SK-N-SH treated with all-trans-retinoic acid at 6 μM for 48 hours (cell line): ENCODE data around the gene SFTPD.

Source experiments
- ATAC-seq: fragments of 200-7000 bp; cut with Tn5 transposase; 3 replicates; pipeline ENCODE4 v1.9.1; 2020; ENCODE audit warnings: mild to moderate bottlenecking, moderate library complexity
- ARNTL ChIP-seq: fragments of 450-650 bp; formaldehyde crosslinking; IDR thresholded peaks from 2 replicates; pipeline ENCODE4 v1.5.0; 2020; ENCODE audit warnings: low read depth, mild to moderate bottlenecking, moderate library complexity, borderline replicate concordance
- BACH2 ChIP-seq: fragments of 250-450 bp; sonication (Bioruptor Pico); IDR thresholded peaks from 2 replicates; pipeline ENCODE4 v1.9.0; 2021; ENCODE audit warnings: mild to moderate bottlenecking, borderline replicate concordance
- CREB5 ChIP-seq: fragments of 250-450 bp; sonication (Bioruptor Pico); IDR thresholded peaks from 2 replicates; pipeline ENCODE4 v1.5.1; 2020; ENCODE audit warnings: low read depth, mild to moderate bottlenecking, moderate library complexity
- CSRNP3 ChIP-seq: fragments of 250-450 bp; sonication (Bioruptor Pico); IDR thresholded peaks from 2 replicates; pipeline ENCODE4 v1.5.1; 2021; ENCODE audit warnings: mild to moderate bottlenecking, moderate library complexity
- ESRRG ChIP-seq: fragments of 250-450 bp; sonication (Bioruptor Pico); IDR thresholded peaks from 2 replicates; pipeline ENCODE4 v1.6.1; 2021; ENCODE audit warnings: mild to moderate bottlenecking
- GLIS3 ChIP-seq: fragments of 250-450 bp; sonication (Bioruptor Pico); IDR thresholded peaks from 2 replicates; pipeline ENCODE4 v1.5.0; 2020; ENCODE audit warnings: mild to moderate bottlenecking, moderate library complexity
- ISL1 ChIP-seq: fragments of 250-450 bp; sonication (Bioruptor Pico); IDR thresholded peaks from 2 replicates; pipeline ENCODE4 v2.1.2; 2022; ENCODE audit warnings: mild to moderate bottlenecking, moderate library complexity
- OSR1 ChIP-seq: fragments of 250-450 bp; sonication (Bioruptor Pico); IDR thresholded peaks from 2 replicates; pipeline ENCODE4 v1.8.0; 2022; ENCODE audit warnings: moderate library complexity, mild to moderate bottlenecking, inconsistent platforms
- PATZ1 ChIP-seq: fragments of 250-450 bp; sonication (Bioruptor Pico); IDR thresholded peaks from 2 replicates; pipeline ENCODE4 v1.8.0; 2020; ENCODE audit warnings: mild to moderate bottlenecking, moderate library complexity, borderline replicate concordance
- POU6F1 ChIP-seq: fragments of 250-450 bp; sonication (Bioruptor Pico); IDR thresholded peaks from 2 replicates; pipeline ENCODE4 v1.8.0; 2021; ENCODE audit warnings: low read depth, mild to moderate bottlenecking, moderate library complexity, borderline replicate concordance
- PPARA ChIP-seq: fragments of 250-450 bp; sonication (Bioruptor Pico); IDR thresholded peaks from 2 replicates; pipeline ENCODE4 v1.5.0; 2020; ENCODE audit warnings: mild to moderate bottlenecking, borderline replicate concordance
- RARB ChIP-seq: fragments of 250-450 bp; sonication (Bioruptor Pico); IDR thresholded peaks from 2 replicates; pipeline ENCODE4 v1.8.0; 2021; ENCODE audit warnings: mild to moderate bottlenecking, moderate library complexity
- SNAI2 ChIP-seq: fragments of 250-450 bp; sonication (Bioruptor Pico); IDR thresholded peaks from 2 replicates; pipeline ENCODE4 v1.5.0; 2020; ENCODE audit warnings: mild to moderate bottlenecking, moderate library complexity
- TCF4 ChIP-seq: fragments of 250-450 bp; sonication (Bioruptor Pico); IDR thresholded peaks from 2 replicates; pipeline ENCODE4 v1.8.0; 2021; ENCODE audit warnings: mild to moderate bottlenecking, moderate library complexity, borderline replicate concordance
- TOX ChIP-seq: fragments of 250-450 bp; sonication (Bioruptor Pico); IDR thresholded peaks from 2 replicates; pipeline ENCODE4 v1.8.0; 2021; ENCODE audit warnings: mild to moderate bottlenecking, moderate library complexity, borderline replicate concordance
- ZFP3 ChIP-seq: fragments of 250-450 bp; sonication (Bioruptor Pico); IDR thresholded peaks from 2 replicates; pipeline ENCODE4 v1.5.0; 2020; ENCODE audit warnings: mild to moderate bottlenecking, moderate library complexity
- ZFP30 ChIP-seq: fragments of 450-650 bp; formaldehyde crosslinking; IDR thresholded peaks from 2 replicates; pipeline ENCODE4 v1.5.0; 2022; ENCODE audit warnings: mild to moderate bottlenecking, moderate library complexity
- ZNF565 ChIP-seq: fragments of 450-650 bp; formaldehyde crosslinking; conservative IDR thresholded peaks from 2 replicates; pipeline ENCODE4 v1.5.0; 2020; ENCODE audit warnings: low read depth, mild to moderate bottlenecking, moderate library complexity
- ZNF70 ChIP-seq: fragments of 450-650 bp; formaldehyde crosslinking; IDR thresholded peaks from 2 replicates; pipeline ENCODE4 v1.5.0; 2020; ENCODE audit warnings: mild to moderate bottlenecking, moderate library complexity
- TF ChIP-seq, protein P1 (sequence below): fragments of 250-450 bp; sonication (Bioruptor Pico); IDR thresholded peaks from 2 replicates; pipeline ENCODE4 v1.5.0; 2020; ENCODE audit warnings: mild to moderate bottlenecking, moderate library complexity

The SFTPD gene

DNA sequence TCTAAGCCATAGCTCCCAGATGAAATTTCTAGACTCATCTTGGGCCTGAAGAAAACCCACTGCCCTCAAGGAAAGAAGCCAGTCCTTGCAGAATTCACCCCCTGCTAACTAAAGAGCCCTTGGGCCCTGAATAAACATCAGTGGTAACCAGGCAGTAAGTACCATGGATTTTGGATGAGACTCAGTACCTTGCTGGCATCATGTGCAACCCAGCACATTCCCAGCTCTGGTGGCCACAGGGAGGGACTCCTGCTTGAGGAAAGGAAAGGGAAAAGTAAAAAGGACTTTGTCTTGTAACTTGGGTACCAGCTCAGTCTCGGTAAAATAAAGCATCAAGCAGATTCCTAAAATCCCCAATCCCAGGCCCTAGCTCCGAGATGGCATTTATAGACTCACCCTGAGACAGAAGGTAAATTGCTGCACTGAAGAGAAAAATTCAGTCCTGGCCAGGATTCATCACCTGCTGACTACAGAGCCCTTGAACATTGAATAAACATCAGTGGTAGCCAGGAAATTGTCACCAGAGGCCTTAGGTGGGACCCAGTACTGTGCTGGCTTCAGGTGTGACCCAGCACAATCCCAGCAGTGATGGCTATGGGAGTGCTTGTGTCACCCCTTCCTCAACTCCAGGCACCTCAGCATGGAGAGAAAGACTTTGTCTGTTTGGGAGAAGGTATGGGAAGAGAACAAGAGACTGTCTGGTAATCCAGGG, 31.2 kb upstream of the SFTPD start:
- no peak for ATAC-seq
- no peak for TF ChIP-seq ZNF565
- no peak for TF ChIP-seq TCF4 (CRISPR knock-in tag)
- TF ChIP-seq TOX (CRISPR knock-in tag) = no peak
- no peak for TF ChIP-seq BACH2 (CRISPR knock-in tag)
- TF ChIP-seq SNAI2 (CRISPR knock-in tag) = no peak
- TF ChIP-seq PPARA (CRISPR knock-in tag) = no peak
- TF ChIP-seq CREB5 (CRISPR knock-in tag) = no peak
- TF ChIP-seq, protein P1, sequence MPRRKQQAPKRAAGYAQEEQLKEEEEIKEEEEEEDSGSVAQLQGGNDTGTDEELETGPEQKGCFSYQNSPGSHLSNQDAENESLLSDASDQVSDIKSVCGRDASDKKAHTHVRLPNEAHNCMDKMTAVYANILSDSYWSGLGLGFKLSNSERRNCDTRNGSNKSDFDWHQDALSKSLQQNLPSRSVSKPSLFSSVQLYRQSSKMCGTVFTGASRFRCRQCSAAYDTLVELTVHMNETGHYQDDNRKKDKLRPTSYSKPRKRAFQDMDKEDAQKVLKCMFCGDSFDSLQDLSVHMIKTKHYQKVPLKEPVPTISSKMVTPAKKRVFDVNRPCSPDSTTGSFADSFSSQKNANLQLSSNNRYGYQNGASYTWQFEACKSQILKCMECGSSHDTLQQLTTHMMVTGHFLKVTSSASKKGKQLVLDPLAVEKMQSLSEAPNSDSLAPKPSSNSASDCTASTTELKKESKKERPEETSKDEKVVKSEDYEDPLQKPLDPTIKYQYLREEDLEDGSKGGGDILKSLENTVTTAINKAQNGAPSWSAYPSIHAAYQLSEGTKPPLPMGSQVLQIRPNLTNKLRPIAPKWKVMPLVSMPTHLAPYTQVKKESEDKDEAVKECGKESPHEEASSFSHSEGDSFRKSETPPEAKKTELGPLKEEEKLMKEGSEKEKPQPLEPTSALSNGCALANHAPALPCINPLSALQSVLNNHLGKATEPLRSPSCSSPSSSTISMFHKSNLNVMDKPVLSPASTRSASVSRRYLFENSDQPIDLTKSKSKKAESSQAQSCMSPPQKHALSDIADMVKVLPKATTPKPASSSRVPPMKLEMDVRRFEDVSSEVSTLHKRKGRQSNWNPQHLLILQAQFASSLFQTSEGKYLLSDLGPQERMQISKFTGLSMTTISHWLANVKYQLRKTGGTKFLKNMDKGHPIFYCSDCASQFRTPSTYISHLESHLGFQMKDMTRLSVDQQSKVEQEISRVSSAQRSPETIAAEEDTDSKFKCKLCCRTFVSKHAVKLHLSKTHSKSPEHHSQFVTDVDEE (CRISPR knock-in tag) = no peak
- no peak for TF ChIP-seq RARB (CRISPR knock-in tag)
- no peak for TF ChIP-seq POU6F1 (CRISPR knock-in tag)
- no peak for TF ChIP-seq ISL1 (CRISPR knock-in tag)
- TF ChIP-seq OSR1 (CRISPR knock-in tag) = no peak

GRCh38 chr10:79979310-79979975, 30.5 kb upstream of the SFTPD start:
- TF ChIP-seq RARB (CRISPR knock-in tag) = no peak
- no peak for TF ChIP-seq SNAI2 (CRISPR knock-in tag)

DNA sequence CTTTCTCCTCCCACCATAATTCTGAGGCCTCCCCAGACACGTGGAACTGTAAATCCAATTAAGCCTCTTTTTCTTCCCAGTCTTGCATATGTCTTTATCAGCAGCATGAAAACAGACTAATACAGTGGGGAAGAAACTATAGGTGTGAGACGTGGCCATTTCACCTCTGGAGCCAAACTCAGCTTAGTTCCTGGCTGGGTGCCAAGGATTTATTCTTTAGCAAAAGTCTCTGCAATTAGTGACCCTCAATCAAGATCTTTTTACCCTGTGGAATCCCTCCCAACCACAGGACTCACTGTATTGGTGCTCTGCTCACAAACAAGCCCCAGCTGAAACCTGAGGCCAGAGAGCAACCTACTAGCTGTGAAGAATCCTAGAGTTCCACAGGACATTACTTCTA, 28.1 kb upstream of the SFTPD start:
- no peak for ATAC-seq
- no peak for TF ChIP-seq GLIS3
- no peak for TF ChIP-seq TCF4 (CRISPR knock-in tag)
- no peak for TF ChIP-seq ZNF565
- TF ChIP-seq, protein P1 (CRISPR knock-in tag) = no peak
- TF ChIP-seq RARB (CRISPR knock-in tag) = no peak
- no peak for TF ChIP-seq OSR1 (CRISPR knock-in tag)
- TF ChIP-seq TOX (CRISPR knock-in tag) = no peak
- no peak for TF ChIP-seq POU6F1 (CRISPR knock-in tag)
- no peak for TF ChIP-seq ESRRG
- no peak for TF ChIP-seq ZNF70
- TF ChIP-seq ZFP30 (CRISPR knock-in tag) = no peak
- TF ChIP-seq PATZ1 (CRISPR knock-in tag) = no peak
- no peak for TF ChIP-seq ARNTL
- no peak for TF ChIP-seq CSRNP3 (CRISPR knock-in tag)
- TF ChIP-seq ZFP3 (CRISPR knock-in tag) = no peak
- no peak for TF ChIP-seq ISL1 (CRISPR knock-in tag)
- TF ChIP-seq BACH2 (CRISPR knock-in tag) = no peak
- TF ChIP-seq PPARA (CRISPR knock-in tag) = no peak
- TF ChIP-seq, all 23 proteins: peak for 0

More at GRCh38 chr10:79979310-79979975, 30.5 kb upstream of the SFTPD start:
- no peak for ATAC-seq
